Measurements from ENCODE around the gene VPS8.

Gene VPS8

GRCh38 chr3:184812662-184813042, 686 bp downstream of the VPS8 start:
- DNase-seq (ENCODE audit: low read depth in 2 of 2), result no peak

GRCh38 chr3:184813357-184813756, 1.4 kb downstream of the VPS8 start:
- DNase-seq (ENCODE audit: low read depth in 2 of 2), result no peak

- DNase-seq (ENCODE audit: low read depth in 2 of 2), result no peak
Observed at GRCh38 chr3:184814214-184814613, 2.2 kb downstream of the VPS8 start.

- no peak for DNase-seq (ENCODE audit: low read depth in 2 of 2)
Observed at GRCh38 chr3:184815046-184815930, 3.3 kb downstream of the VPS8 start.

- no peak for DNase-seq (ENCODE audit: low read depth in 2 of 2)
Observed at GRCh38 chr3:184816614-184817013, 4.6 kb downstream of the VPS8 start.

GRCh38 chr3:184820525-184820924, 8.6 kb downstream of the VPS8 start:
- no peak for DNase-seq (ENCODE audit: low read depth in 2 of 2)

GRCh38 chr3:184821034-184821433, 9.1 kb downstream of the VPS8 start:
- DNase-seq (ENCODE audit: low read depth in 2 of 2), result no peak

- DNase-seq (ENCODE audit: low read depth in 2 of 2), result no peak
Observed at GRCh38 chr3:184822081-184822480, 10.1 kb downstream of the VPS8 start.

GRCh38 chr3:184822654-184823053, 10.7 kb downstream of the VPS8 start:
- no peak for DNase-seq (ENCODE audit: low read depth in 2 of 2)

- DNase-seq (ENCODE audit: low read depth in 2 of 2), result no peak
Observed at GRCh38 chr3:184823990-184824389, 12.0 kb downstream of the VPS8 start.

- no peak for DNase-seq (ENCODE audit: low read depth in 2 of 2)
Observed at GRCh38 chr3:184825121-184825820, 13.3 kb downstream of the VPS8 start.

- DNase-seq (ENCODE audit: low read depth in 2 of 2), result no peak
Observed at GRCh38 chr3:184827572-184827971, 15.6 kb downstream of the VPS8 start.

GRCh38 chr3:184832044-184832443, 20.1 kb downstream of the VPS8 start:
- DNase-seq (ENCODE audit: low read depth in 2 of 2), result no peak

- no peak for DNase-seq (ENCODE audit: low read depth in 2 of 2)
Observed at GRCh38 chr3:184832903-184833302, 20.9 kb downstream of the VPS8 start.

- DNase-seq (ENCODE audit: low read depth in 2 of 2), result no peak
Observed at GRCh38 chr3:184836090-184836822, 24.3 kb downstream of the VPS8 start.

GRCh38 chr3:184842433-184842832, 30.5 kb downstream of the VPS8 start:
- no peak for DNase-seq (ENCODE audit: low read depth in 2 of 2)

- no peak for DNase-seq (ENCODE audit: low read depth in 2 of 2)
Observed at GRCh38 chr3:184845819-184846218, 33.9 kb downstream of the VPS8 start.

- DNase-seq (ENCODE audit: low read depth in 2 of 2), result no peak
Observed at GRCh38 chr3:184846496-184846895, 34.5 kb downstream of the VPS8 start.

- no peak for DNase-seq (ENCODE audit: low read depth in 2 of 2)
Observed at GRCh38 chr3:184848934-184849333, 37.0 kb downstream of the VPS8 start.

GRCh38 chr3:184850201-184850600, 38.2 kb downstream of the VPS8 start:
- no peak for DNase-seq (ENCODE audit: low read depth in 2 of 2)

- DNase-seq (ENCODE audit: low read depth in 2 of 2), result no peak
Observed at GRCh38 chr3:184857099-184857498, 45.1 kb downstream of the VPS8 start.

- no peak for DNase-seq (ENCODE audit: low read depth in 2 of 2)
Observed at GRCh38 chr3:184864000-184864399, 52.0 kb downstream of the VPS8 start.
